Raji (cell line): ENCODE data around the gene NPHP4.
A peak's percentile ranks its signal among the peaks of the same experiment; 100 is the strongest.

Source experiments
- POLR2A ChIP-seq: IDR thresholded peaks from 2 replicates; pipeline ENCODE4 v1.6.1; 2011; ENCODE audit warnings: low read depth, low read length, control low read depth; ENCODE audit not compliant: insufficient read depth

NPHP4 gene

GRCh38 chr1:6028042-6028850 lies 36.0 kb upstream of the NPHP4 start:
- no peak for TF ChIP-seq POLR2A

GRCh38 chr1:6027591-6027990 lies 35.4 kb upstream of the NPHP4 start:
- no peak for TF ChIP-seq POLR2A

GRCh38 chr1:6026095-6026809 lies 34.0 kb upstream of the NPHP4 start:
- peak; percentile 96 for TF ChIP-seq POLR2A

- TF ChIP-seq POLR2A = no peak
These were observed 33.3 kb upstream of the NPHP4 start for GRCh38 chr1:6025269-6026094.

- no peak for TF ChIP-seq POLR2A
These were observed 32.2 kb upstream of the NPHP4 start for GRCh38 chr1:6024376-6024775.

- no peak for TF ChIP-seq POLR2A
These were observed 31.1 kb upstream of the NPHP4 start for GRCh38 chr1:6023346-6023745.

GRCh38 chr1:6022193-6022592 lies 30.0 kb upstream of the NPHP4 start:
- no peak for TF ChIP-seq POLR2A

GRCh38 chr1:6019166-6019845 lies 27.1 kb upstream of the NPHP4 start:
- no peak for TF ChIP-seq POLR2A

- no peak for TF ChIP-seq POLR2A
These were observed 24.1 kb upstream of the NPHP4 start for GRCh38 chr1:6016191-6016865.

- no peak for TF ChIP-seq POLR2A
These were observed 22.1 kb upstream of the NPHP4 start for GRCh38 chr1:6014130-6014999.

- no peak for TF ChIP-seq POLR2A
These were observed 21.3 kb upstream of the NPHP4 start for GRCh38 chr1:6013491-6013890.

GRCh38 chr1:6012529-6013318 lies 20.5 kb upstream of the NPHP4 start:
- TF ChIP-seq POLR2A = no peak

GRCh38 chr1:6011946-6012258 lies 19.7 kb upstream of the NPHP4 start:
- no peak for TF ChIP-seq POLR2A
